Measurements from ENCODE around the gene NEURL2.
"Not testable (repeated sequence)": the region's sequence is repeated elsewhere in the genome, so short reads cannot be mapped to it uniquely, and the experiment has no call there.

The NEURL2 gene, protein sequence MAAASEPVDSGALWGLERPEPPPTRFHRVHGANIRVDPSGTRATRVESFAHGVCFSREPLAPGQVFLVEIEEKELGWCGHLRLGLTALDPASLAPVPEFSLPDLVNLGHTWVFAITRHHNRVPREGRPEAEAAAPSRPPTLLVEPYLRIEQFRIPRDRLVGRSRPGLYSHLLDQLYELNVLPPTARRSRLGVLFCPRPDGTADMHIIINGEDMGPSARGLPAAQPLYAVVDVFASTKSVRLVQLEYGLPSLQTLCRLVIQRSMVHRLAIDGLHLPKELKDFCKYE

DNA sequence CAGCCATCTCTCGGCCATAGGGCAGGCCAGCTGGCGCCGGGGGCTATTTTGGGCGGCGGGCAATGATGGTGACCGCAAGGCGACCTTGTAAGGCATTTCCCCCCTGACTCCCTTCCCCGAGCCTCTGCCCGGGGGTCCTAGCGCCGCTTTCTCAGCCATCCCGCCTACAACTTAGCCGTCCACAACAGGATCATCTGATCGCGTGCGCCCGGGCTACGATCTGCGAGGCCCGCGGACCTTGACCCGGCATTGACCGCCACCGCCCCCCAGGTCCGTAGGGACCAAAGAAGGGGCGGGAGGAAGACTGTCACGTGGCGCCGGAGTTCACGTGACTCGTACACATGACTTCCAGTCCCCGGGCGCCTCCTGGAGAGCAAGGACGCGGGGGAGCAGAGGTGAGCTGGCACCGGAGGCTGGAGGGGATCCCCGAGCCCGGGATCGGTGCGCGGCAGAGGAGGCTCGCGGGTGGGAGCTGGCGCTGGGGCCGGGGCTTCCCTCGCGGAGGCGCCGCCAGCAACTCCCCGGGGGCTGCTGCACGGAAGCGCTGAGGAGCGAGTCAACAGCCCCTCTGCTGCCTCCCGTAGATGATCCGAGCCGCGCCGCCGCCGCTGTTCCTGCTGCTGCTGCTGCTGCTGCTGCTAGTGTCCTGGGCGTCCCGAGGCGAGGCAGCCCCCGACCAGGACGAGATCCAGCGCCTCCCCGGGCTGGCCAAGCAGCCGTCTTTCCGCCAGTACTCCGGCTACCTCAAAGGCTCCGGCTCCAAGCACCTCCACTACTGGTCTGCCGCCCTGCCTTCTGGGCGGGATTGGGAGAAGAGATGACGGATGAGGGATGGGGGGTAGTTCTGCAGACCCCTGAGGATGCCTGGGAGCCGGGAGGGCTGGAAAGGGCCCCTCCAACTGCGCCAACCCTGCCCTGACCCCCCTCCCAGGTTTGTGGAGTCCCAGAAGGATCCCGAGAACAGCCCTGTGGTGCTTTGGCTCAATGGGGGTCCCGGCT is at the start of gene NEURL2, which contains the start of gene CTSA:
Gene NEURL2, minus strand, starts transcription at position 224 of the 999 bp plus-strand sequence. Its CDS starts 217 bp downstream, at position 7.
Gene CTSA, plus strand, starts transcription at position 351 of the 999 bp plus-strand sequence. Its CDS starts 234 bp downstream, at position 585.
- peak; percentile 61 for DNase-seq (ENCODE audit: low read depth, low spot score)

DNA sequence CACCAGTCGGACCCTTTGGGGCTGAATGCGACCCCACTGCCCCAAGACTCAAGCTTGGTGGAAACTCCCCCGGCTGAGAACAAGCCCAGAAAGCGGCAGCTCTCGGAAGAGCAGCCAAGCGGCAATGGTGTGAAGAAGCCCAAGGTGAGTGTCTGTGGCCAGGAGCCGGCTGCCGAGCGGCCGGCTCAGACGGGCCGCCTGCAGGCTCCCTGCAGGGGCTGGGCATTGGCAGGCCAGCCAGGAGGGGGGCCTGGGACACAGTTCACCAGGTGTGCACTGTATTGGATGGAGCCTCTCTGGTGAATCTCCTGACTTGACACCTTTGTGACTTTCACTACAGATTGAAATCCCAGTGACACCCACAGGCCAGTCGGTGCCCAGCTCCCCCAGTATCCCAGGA is 49.5 kb upstream of the NEURL2 start:
- no peak for DNase-seq (ENCODE audit: low read depth, low spot score)

DNA sequence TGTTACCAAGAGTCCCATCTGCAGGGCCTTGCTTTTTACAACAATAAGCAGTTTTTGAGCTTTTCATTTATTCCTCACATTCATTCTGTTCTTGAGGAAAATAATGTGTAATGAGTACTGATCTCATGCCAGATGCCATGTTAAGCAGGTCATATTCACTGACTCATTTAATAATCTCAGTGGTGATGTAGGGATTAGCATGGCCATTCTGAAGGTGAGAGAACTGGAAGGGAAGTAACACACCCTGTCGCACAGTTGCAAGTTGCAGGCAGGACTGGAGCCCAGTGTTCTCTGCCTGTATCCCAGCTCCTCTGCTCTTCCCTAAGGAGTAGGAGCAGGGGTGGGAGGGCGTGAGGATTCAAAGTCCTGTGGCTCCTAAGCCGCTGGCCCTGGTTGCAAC is 49.0 kb upstream of the NEURL2 start:
- no peak for DNase-seq (ENCODE audit: low read depth, low spot score)

DNA sequence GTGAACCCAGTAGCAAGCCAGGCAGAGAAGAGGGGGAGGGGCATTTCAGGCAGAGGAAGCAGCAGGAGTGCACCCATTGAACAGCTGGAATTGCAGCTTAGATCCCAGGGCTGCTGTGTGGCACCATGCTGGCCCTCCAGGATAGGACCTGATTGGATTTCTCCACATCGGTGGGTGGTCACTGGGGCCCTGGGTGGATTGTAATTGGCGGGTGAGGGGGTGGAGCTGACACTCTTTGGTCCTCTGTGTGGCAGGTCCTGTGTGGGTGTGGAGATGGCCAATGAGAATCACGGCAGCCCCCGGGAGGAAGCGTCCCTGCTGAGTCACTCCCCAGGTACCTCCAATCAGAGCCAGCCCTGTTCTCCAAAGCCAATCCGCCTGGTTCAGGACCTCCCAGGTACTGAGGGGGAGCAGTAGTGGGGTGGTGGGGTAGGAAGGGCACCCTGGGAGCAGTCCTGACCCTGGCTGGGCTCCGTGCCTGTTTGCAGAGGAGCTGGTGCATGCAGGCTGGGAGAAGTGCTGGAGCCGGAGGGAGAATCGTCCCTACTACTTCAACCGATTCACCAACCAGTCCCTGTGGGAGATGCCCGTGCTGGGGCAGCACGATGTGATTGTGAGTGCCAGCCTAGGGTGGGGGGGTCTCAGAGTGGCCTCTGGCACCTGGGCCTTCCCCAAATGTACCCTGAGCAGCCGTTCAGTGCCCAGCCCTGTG is 47.9 kb upstream of the NEURL2 start:
- DNase-seq (ENCODE audit: low read depth, low spot score): no peak

DNA sequence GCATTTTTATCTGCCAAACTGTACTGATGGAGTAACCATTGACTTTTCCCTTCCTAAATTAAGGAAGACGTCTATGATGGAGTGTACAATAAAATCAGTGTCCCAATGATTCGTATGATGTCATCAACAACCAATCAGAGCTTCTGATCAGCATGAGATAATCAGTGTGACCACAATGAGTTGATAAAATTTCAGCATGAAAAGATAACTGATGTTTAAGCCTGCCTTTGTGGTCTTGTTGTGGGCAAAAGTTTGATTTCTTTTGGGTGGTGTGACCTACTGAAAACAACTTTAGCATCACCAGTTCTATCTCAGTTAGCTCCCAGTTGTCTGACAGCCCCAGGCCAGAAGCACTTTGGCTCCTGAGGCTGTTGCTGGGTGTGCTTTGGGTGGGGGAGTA is 46.8 kb upstream of the NEURL2 start:
- no peak for DNase-seq (ENCODE audit: low read depth, low spot score)

DNA sequence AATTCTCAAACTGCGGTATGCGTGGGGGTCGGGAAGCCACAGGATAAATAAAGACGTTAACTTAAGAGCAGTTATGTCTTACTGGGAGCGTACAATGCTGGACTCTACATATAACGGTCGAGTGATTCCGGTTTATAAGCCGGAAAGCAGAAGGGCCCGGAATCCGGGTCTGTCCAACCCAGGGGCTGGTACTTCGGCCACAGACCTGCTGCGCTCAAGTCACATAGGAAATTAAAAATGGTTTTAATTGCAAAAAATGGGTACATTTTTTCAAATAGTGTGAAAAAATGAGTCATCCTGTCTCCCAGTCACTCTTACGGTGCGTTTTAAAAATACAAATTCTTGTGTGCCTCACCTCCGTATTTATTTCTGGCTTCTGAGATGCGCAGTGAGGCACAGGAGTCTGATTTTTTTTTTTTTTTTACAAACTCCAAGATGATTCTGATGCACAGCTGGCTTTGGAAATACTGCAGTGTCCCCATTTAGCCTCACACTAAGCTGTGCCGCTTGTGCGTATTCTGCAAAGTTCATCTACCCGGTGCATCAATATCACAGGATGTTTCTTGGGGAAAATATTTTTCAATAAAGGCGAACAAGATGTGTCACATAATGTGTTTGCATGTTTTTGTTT is 44.5 kb upstream of the NEURL2 start:
- no peak for DNase-seq (ENCODE audit: low read depth, low spot score)

DNA sequence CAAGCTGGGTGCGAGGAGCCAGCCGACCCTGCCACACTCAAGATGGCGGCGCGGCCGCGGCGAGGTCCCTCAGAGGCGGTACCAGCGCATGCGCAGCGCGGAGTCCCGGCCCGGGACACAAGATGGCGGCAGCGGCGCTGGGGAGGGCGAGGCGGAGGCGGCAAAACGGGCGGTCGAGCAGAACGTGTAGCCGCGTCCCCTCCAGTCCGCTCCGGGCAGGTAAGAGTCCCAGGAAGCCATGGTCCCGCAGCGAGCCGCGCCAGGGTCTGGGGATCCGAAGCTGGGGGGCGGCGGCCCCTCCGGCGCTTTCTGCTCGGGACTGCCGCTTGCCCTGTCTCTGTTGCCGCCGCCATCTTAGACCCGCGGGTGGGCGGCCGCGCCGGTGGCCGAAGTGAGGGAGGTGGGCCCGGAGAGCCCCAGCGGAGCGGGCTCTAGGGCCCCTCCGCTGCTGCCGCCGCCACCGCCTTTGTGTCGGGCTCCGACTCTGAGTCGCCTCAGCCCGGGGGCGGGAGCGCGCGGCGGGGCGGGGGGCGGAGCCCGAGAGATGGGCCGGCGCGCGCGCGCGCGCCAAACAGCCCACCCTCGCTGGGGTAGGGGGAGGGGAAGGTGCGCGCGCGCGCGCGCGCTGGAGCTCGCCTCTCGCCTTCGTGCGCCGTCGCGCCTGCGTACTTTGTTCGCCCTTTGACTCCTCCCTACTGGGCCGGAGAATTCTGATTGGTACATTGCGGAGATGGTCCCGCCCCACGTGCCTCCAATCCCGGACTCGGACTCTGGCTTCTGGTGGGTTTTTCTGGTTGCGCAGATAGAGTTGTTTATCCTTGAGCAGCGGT is 43.8 kb upstream of the NEURL2 start, which contains the start of gene PCIF1:
Gene PCIF1, plus strand, starts transcription at position 98 of the 830 bp plus-strand sequence. CDS start 4,317 bp downstream, outside the sequence.
- no peak for DNase-seq (ENCODE audit: low read depth, low spot score)

DNA sequence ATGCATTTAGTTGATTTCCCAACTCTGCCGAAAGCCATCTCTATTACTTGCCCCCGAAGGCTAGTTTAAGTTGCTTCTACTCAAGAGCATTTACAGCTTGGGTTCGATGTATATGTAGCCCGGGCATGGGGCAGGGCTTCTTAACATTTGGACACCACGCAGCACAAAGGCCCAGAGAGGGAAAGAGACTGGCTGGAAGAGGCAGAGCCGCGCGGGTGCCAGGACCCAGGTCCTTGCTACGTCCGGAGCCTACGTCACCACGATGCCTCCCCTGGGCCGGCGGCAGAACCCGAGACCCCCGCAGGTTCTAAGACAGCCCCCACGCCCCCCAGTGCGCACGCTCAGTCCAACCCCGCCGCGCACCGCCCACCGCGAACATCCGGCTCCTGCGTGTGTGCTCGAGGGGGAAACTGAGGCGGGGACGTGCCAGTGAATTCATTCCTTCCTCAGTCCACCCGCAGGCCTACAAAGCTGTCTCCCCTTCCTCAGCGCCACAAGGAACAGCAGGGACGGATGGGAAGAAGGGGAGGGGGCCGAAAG is 43.1 kb upstream of the NEURL2 start:
- DNase-seq (ENCODE audit: low read depth, low spot score): no peak

DNA sequence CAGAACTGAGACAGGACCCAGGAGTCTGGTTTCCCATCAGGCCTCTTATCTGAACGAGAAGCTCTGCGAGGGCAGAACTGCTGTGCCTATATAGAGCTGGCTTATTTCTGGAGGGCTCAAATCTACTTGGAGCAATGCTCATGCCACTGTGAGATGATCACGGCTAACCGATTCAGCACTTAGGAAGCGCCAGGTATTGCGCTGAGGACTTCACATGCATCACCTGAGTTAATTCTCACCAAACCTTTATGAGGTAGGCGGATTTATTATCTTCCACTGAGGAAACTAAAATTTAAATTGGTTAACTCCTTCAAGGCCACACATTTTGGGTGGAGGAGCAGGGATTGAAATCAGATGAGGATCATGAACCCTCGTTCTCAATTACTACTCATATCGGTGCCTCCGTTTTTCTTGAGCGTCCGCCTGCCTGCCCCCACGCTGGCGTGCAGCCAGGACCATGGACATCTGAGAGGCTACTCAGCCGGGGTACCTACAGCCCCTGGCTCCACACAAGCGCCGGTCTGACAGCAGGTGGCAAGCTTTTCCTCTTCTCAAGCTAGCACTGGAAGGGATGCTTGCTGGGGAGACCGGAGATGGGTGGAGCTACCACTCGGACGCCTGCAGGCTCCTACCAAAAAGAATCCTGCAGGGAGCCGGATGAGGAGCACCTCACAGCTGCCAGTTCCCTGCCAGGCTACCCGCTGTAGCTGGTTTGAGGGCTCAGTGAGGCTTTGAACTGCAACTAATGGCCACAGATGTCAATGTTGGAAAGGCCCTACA is 42.4 kb upstream of the NEURL2 start:
- peak; percentile 86 for DNase-seq (ENCODE audit: low read depth, low spot score)

DNA sequence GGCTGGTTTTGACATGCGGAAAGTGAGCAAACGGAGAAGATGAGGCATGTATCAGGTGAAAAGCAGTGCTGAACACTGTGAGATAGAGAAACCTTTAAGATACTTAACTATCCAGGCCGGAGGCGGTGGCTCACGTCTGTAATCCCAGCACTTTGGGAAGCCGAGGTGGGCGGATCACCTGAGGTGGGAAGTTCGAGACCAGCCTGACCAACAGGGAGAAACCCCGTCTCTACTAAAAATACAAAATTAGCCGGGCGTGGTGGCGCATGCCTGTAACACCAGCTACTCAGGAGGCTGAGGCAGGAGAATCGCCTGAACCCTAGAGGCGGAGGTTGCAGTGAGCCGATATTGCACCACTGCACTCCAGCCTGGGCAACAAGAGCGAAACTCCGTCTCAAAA is 40.7 kb upstream of the NEURL2 start:
- not testable (repeated sequence) for DNase-seq (ENCODE audit: low read depth, low spot score)

DNA sequence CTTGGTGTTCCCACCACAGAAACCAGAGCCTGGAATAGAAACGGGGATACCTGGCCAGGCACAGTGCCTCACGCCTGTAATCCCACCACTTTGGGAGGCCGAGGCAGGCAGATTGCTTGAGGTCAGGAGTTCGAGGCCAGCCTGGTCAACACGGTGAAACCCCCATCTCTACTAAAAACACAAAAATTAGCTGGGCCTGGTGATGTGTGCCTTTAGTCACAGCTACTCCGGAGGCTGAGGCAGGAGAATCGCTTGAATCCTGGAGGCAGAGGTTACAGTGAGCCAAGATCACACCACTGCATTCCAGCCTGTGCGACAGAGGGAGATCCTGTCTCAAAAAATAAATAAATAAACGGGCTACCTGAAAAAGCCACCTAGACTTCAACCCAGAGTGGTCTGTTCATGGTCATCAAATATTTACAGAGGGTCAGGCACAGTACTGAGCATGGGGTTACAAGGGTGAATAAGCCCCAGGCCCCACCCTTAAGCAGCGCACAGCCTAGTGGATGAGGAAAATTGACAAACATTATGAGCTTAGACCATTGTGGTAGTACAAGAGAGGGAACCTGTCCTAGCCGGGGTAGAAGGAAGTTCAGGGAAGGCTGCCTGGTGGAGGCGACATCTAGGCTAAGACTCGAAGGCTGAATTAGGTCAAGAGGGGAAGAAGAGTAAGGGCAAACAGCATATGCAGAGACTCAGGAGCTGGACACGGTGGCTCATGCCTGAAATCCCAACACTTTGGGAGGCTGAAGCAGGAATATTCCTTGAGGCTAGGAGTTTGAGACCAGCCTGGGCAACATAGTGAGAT is 36.3 kb upstream of the NEURL2 start:
- no peak for DNase-seq (ENCODE audit: low read depth, low spot score)

DNA sequence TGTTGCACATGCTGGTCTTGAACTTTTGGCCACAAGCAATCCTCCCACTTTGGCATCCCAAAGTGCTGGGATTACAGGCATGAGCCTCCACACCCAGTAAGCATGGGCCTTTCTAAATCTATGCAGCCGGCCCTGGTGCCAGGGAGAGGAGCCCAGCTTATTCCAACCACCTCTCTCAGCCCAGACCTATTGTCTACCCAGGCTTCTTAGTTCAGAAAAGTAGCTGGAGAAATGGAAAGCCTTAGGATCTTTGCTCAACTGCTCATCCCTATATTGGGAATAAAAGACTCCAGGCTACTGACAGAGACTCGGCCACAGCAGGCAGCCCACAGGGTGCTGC is 35.7 kb upstream of the NEURL2 start:
- DNase-seq (ENCODE audit: low read depth, low spot score): no peak

DNA sequence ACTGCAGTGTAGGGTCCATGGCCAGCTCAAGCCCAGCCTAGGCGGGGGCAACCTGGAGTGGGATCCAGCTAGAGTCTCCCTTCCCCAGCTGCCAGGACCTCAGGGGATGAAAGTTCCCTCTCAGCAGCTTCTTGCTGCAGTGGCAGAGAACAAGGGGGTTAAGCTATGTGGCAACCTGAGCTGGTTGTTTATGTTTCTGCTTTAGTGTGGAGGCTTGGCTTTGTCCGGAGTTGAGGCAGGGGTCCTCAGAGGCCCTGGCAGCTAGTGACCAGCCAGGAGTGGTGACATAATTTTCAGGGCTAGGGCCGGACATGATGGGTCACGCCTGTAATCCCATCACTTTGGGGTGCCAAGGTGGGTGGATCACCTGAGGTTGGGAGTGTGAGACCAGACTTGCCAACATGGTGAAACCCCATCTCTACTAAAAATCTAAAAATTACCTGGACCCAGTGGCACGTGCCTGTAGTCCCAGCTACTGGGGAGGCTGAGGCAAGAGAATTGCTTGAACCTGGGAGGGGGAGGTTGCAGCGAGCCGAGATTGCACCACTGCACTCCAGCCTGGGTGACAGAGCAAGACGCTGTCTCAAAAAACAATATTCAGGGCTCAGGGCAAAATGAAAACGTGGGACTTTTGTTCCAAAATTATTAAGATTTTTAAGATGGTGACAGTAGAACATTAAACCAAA is 35.0 kb upstream of the NEURL2 start:
- DNase-seq (ENCODE audit: low read depth, low spot score): no peak

DNA sequence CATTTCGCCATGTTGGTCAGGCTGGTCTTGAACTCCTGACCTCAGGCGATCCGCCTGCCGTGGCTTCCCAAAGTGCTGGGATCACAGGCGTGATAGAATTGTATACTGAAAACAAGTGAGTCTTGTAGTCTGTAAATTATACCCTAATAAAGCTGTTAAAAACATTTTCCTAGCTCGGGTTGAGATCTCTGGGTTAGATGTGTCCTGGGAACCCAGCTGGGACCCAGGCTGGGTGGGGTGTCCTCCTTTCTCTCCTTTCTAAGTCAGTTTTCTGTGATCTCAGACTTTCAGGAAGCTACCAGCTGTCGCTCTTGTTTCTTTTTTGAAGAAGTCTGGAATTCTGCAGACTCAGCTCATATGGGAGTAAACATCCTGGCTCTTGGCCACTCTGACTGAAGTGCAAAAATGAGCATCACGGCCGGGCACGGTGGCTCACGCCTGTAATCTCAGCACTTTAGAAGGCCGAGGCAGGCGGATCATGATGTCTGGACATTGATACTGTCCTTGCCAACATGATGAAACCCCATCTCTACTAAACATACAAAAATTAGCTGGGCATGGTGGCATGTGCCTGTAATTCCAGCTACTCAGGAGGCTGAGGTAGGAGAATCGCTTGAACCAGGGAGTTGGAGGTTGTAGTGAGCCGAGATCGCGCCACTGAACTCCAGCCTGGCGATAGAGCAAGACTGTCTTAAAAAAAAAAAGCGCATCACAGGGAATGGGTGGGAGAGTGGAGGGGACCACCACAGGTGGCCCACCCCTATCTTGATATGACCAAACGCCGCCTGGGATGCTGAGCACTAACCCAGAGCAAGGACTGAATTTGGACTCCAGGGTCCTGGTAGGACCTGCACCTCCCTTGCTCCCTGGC is 33.6 kb upstream of the NEURL2 start:
- DNase-seq (ENCODE audit: low read depth, low spot score): no peak

DNA sequence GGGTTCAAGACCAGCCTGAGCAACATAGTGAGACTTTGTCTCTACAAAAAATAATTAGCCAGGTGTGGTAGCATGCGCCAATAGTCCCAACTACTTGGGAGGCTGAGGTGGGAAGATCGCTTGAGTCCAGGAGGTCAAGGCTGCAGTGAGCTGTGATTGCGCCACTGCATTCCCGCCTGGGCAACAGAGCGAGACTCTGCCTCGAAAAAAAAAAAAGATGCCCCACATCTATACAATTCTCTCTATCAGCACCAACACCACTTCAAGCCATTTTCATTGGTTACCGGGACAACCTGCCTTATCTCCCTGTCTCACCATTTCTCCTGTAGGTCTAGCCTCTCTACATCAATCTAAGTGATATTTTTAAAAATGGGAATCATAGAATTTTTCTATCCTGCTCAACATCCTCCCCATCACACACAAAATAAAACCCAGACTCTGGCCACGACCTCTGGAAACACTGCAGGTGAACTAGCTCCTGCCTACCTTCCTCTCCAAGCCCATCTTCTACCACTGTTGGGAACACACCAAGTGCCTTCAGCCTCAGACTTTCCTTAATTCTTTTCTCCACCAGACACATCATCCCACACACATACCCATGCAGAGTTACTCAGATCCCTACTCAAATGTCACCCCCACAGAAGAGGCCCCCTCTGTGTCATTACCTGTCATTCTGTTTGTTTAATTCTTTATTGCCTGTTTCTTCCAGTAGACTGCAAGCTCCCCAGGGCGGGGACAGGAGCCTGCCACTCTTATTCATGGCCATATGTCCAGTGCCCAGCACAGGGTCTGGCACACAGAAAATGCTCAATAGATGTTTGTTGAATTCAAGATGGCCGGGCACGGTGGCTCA is 30.6 kb upstream of the NEURL2 start:
- no peak for DNase-seq (ENCODE audit: low read depth, low spot score)

Measured in iPS DF 19.7 (cell line).